WTC11 (cell line): ENCODE results near the gene C10orf88. TPM values are rescaled to one million over a fixed set of nuclear protein-coding genes. Genes with fewer than 3 reads are reported as not detected.

Experiments used
- CBFB ChIP-seq: sonication (generic); formaldehyde crosslinking; IDR thresholded peaks from 2 replicates; pipeline ENCODE4 v1.8.1; 2022; ENCODE audit warnings: mild to moderate bottlenecking, low read depth, missing genetic modification reagents
- CREM ChIP-seq: sonication (generic); formaldehyde crosslinking; IDR thresholded peaks from 2 replicates; pipeline ENCODE4 v1.8.1; 2022; ENCODE audit warnings: mild to moderate bottlenecking, missing genetic modification reagents, moderate library complexity
- ELF4 ChIP-seq: sonication (generic); formaldehyde crosslinking; IDR thresholded peaks from 2 replicates; pipeline ENCODE4 v1.8.1; 2022; ENCODE audit warnings: low read depth, mild to moderate bottlenecking, moderate library complexity, missing genetic modification reagents
- EMX1 ChIP-seq: fragments of 250-450 bp; sonication (Bioruptor Pico); IDR thresholded peaks from 2 replicates; pipeline ENCODE4 v1.8.0; 2021; ENCODE audit warnings: mild to moderate bottlenecking
- HMGXB4 ChIP-seq: sonication (generic); formaldehyde crosslinking; IDR thresholded peaks from 2 replicates; pipeline ENCODE4 v1.8.1; 2023; ENCODE audit warnings: mild to moderate bottlenecking, moderate library complexity, missing genetic modification reagents
- IRF2 ChIP-seq: sonication (generic); formaldehyde crosslinking; IDR thresholded peaks from 2 replicates; pipeline ENCODE4 v1.8.0; 2022; ENCODE audit warnings: low read depth, missing genetic modification reagents, borderline replicate concordance
- JAZF1 ChIP-seq: fragments of 250-450 bp; sonication (Bioruptor Pico); IDR thresholded peaks from 2 replicates; pipeline ENCODE4 v1.9.0; 2021; ENCODE audit warnings: moderate library complexity, mild to moderate bottlenecking, inconsistent platforms
- KAT7 ChIP-seq: sonication (generic); formaldehyde crosslinking; IDR thresholded peaks from 2 replicates; pipeline ENCODE4 v1.8.1; 2023; ENCODE audit warnings: missing genetic modification reagents, mild to moderate bottlenecking, borderline replicate concordance
- NFATC4 ChIP-seq: fragments of 250-450 bp; sonication (Bioruptor Pico); IDR thresholded peaks from 2 replicates; pipeline ENCODE4 v1.9.0; 2021; ENCODE audit warnings: mild to moderate bottlenecking
- NFYB ChIP-seq: sonication (generic); formaldehyde crosslinking; conservative IDR thresholded peaks from 2 replicates; pipeline ENCODE4 v1.8.0; 2022; ENCODE audit warnings: low read depth, missing genetic modification reagents
- RELA ChIP-seq: sonication (generic); formaldehyde crosslinking; IDR thresholded peaks from 2 replicates; pipeline ENCODE4 v1.8.1; 2022; ENCODE audit warnings: missing genetic modification reagents, mild to moderate bottlenecking, borderline replicate concordance
- SOX15 ChIP-seq: fragments of 250-450 bp; sonication (Bioruptor Pico); IDR thresholded peaks from 2 replicates; pipeline ENCODE4 v1.9.0; 2021; ENCODE audit warnings: mild to moderate bottlenecking
- TP53 ChIP-seq: sonication (generic); formaldehyde crosslinking; IDR thresholded peaks from 2 replicates; pipeline ENCODE4 v1.8.1; 2023; ENCODE audit warnings: mild to moderate bottlenecking, missing genetic modification reagents
- ZMAT4 ChIP-seq: fragments of 250-450 bp; sonication (Bioruptor Pico); IDR thresholded peaks from 2 replicates; pipeline ENCODE4 v1.9.0; 2021; ENCODE audit warnings: mild to moderate bottlenecking
- ZNF263 ChIP-seq: sonication (generic); formaldehyde crosslinking; IDR thresholded peaks from 2 replicates; pipeline ENCODE4 v1.8.1; 2022; ENCODE audit warnings: low read depth, mild to moderate bottlenecking, moderate library complexity, missing genetic modification reagents
- ZNF317 ChIP-seq: sonication (generic); formaldehyde crosslinking; IDR thresholded peaks from 2 replicates; pipeline ENCODE4 v1.8.1; 2023; ENCODE audit warnings: low read depth, mild to moderate bottlenecking, moderate library complexity, missing genetic modification reagents, borderline replicate concordance
- ZNF396 ChIP-seq: fragments of 250-450 bp; sonication (Bioruptor Pico); IDR thresholded peaks from 2 replicates; pipeline ENCODE4 v1.8.0; 2021; ENCODE audit warnings: mild to moderate bottlenecking, moderate library complexity, borderline replicate concordance
- total RNA-seq: library from RNA; stranded (reverse); gene quantifications from 3 replicates; pipeline ENCODE4 v1.2.3, GENCODE V29; 2021
- TF ChIP-seq, protein P1 (sequence below): sonication (generic); formaldehyde crosslinking; IDR thresholded peaks from 2 replicates; pipeline ENCODE4 v1.8.0; 2022; ENCODE audit warnings: mild to moderate bottlenecking, missing genetic modification reagents
- TF ChIP-seq, protein P2 (sequence below): sonication (generic); formaldehyde crosslinking; IDR thresholded peaks from 2 replicates; pipeline ENCODE4 v1.8.0; 2022; ENCODE audit warnings: mild to moderate bottlenecking, missing genetic modification reagents
- TF ChIP-seq, protein P3 (sequence below): sonication (generic); formaldehyde crosslinking; IDR thresholded peaks from 2 replicates; pipeline ENCODE4 v1.8.1; 2022; ENCODE audit warnings: low read depth, missing genetic modification reagents, borderline replicate concordance
- TF ChIP-seq, protein P4 (sequence below): sonication (generic); formaldehyde crosslinking; IDR thresholded peaks from 2 replicates; pipeline ENCODE4 v1.8.1; 2023; ENCODE audit warnings: mild to moderate bottlenecking, missing genetic modification reagents, moderate library complexity
- TF ChIP-seq, protein P5 (sequence below): sonication (generic); formaldehyde crosslinking; IDR thresholded peaks from 2 replicates; pipeline ENCODE4 v1.8.1; 2023; ENCODE audit warnings: mild to moderate bottlenecking, missing genetic modification reagents, moderate library complexity
- TF ChIP-seq, protein P6 (sequence below): sonication (generic); formaldehyde crosslinking; IDR thresholded peaks from 2 replicates; pipeline ENCODE4 v1.8.0; 2022; ENCODE audit warnings: missing genetic modification reagents
- TF ChIP-seq, protein P7 (sequence below): sonication (generic); formaldehyde crosslinking; IDR thresholded peaks from 2 replicates; pipeline ENCODE4 v1.8.0; 2022; ENCODE audit warnings: mild to moderate bottlenecking, missing genetic modification reagents

Gene C10orf88
- total RNA-seq, 1 experiment from 2014 or later: 6.5 TPM

DNA sequence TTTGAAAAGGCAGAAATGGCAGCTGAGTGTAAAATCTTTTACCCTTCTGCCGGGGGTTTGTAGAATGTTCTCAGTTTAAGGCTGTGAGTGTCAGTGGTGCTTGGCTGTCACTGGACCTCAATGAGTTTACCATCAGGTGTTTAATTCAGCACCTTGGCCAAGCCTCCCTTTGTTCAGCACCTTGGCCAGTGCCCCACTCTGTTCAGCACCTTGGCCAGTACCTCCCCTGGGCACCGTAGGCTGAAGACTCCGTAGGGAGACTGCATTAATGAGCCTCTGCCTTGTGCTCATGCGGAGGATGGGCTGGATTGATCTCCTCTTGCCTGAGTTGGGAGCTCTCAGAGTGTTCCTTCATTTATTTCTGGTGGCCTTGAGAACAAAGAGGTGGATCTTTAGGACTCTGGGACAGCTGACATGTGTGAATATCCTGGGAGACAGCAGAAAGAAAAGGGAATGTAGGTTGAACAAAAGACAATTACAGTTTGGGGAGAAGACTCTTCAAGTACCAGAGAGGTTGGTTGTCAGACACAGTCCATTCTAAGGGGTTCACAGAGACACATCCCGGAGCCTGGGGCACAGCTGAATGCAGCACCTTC, 42.0 kb downstream of the C10orf88 start (continued):
- TF ChIP-seq, protein P1, sequence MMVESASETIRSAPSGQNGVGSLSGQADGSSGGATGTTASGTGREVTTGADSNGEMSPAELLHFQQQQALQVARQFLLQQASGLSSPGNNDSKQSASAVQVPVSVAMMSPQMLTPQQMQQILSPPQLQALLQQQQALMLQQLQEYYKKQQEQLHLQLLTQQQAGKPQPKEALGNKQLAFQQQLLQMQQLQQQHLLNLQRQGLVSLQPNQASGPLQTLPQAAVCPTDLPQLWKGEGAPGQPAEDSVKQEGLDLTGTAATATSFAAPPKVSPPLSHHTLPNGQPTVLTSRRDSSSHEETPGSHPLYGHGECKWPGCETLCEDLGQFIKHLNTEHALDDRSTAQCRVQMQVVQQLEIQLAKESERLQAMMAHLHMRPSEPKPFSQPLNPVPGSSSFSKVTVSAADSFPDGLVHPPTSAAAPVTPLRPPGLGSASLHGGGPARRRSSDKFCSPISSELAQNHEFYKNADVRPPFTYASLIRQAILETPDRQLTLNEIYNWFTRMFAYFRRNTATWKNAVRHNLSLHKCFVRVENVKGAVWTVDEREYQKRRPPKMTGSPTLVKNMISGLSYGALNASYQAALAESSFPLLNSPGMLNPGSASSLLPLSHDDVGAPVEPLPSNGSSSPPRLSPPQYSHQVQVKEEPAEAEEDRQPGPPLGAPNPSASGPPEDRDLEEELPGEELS (CRISPR knock-in tag): peak; percentile 100
- TF ChIP-seq, protein P2, sequence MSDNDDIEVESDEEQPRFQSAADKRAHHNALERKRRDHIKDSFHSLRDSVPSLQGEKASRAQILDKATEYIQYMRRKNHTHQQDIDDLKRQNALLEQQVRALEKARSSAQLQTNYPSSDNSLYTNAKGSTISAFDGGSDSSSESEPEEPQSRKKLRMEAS: peak; percentile 94
- TF ChIP-seq SOX15 (no peak), CBFB (CRISPR knock-in tag) (peak; percentile 100), JAZF1 (no peak), ELF4 (CRISPR knock-in tag) (peak; percentile 99), HMGXB4 (CRISPR knock-in tag) (peak; percentile 72; the same call in 1 of the 2 replicates), IRF2 (CRISPR knock-in tag) (peak; percentile 98; the same call in 1 of the 2 replicates), RELA (CRISPR knock-in tag) (peak; percentile 99), KAT7 (CRISPR knock-in tag) (peak; percentile 100), ZNF263 (peak; percentile 88; the same call in 1 of the 2 replicates), EMX1 (CRISPR knock-in tag) (peak; percentile 94), ZMAT4 (no peak), CREM (CRISPR knock-in tag) (peak; percentile 97), NFATC4 (CRISPR knock-in tag) (peak; percentile 85; the same call in 1 of the 2 replicates), ZNF317 (peak; percentile 89), TP53 (CRISPR knock-in tag) (peak; percentile 100), ZNF396 (CRISPR knock-in tag) (peak; percentile 98), NFYB (peak; percentile 79)
- TF ChIP-seq, protein P3, sequence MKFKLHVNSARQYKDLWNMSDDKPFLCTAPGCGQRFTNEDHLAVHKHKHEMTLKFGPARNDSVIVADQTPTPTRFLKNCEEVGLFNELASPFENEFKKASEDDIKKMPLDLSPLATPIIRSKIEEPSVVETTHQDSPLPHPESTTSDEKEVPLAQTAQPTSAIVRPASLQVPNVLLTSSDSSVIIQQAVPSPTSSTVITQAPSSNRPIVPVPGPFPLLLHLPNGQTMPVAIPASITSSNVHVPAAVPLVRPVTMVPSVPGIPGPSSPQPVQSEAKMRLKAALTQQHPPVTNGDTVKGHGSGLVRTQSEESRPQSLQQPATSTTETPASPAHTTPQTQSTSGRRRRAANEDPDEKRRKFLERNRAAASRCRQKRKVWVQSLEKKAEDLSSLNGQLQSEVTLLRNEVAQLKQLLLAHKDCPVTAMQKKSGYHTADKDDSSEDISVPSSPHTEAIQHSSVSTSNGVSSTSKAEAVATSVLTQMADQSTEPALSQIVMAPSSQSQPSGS (CRISPR knock-in tag): peak; percentile 97
- TF ChIP-seq, protein P4, sequence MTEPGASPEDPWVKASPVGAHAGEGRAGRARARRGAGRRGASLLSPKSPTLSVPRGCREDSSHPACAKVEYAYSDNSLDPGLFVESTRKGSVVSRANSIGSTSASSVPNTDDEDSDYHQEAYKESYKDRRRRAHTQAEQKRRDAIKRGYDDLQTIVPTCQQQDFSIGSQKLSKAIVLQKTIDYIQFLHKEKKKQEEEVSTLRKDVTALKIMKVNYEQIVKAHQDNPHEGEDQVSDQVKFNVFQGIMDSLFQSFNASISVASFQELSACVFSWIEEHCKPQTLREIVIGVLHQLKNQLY (CRISPR knock-in tag): peak; percentile 99
- TF ChIP-seq, protein P5, sequence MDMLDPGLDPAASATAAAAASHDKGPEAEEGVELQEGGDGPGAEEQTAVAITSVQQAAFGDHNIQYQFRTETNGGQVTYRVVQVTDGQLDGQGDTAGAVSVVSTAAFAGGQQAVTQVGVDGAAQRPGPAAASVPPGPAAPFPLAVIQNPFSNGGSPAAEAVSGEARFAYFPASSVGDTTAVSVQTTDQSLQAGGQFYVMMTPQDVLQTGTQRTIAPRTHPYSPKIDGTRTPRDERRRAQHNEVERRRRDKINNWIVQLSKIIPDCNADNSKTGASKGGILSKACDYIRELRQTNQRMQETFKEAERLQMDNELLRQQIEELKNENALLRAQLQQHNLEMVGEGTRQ (CRISPR knock-in tag): peak; percentile 77
- TF ChIP-seq, protein P6, sequence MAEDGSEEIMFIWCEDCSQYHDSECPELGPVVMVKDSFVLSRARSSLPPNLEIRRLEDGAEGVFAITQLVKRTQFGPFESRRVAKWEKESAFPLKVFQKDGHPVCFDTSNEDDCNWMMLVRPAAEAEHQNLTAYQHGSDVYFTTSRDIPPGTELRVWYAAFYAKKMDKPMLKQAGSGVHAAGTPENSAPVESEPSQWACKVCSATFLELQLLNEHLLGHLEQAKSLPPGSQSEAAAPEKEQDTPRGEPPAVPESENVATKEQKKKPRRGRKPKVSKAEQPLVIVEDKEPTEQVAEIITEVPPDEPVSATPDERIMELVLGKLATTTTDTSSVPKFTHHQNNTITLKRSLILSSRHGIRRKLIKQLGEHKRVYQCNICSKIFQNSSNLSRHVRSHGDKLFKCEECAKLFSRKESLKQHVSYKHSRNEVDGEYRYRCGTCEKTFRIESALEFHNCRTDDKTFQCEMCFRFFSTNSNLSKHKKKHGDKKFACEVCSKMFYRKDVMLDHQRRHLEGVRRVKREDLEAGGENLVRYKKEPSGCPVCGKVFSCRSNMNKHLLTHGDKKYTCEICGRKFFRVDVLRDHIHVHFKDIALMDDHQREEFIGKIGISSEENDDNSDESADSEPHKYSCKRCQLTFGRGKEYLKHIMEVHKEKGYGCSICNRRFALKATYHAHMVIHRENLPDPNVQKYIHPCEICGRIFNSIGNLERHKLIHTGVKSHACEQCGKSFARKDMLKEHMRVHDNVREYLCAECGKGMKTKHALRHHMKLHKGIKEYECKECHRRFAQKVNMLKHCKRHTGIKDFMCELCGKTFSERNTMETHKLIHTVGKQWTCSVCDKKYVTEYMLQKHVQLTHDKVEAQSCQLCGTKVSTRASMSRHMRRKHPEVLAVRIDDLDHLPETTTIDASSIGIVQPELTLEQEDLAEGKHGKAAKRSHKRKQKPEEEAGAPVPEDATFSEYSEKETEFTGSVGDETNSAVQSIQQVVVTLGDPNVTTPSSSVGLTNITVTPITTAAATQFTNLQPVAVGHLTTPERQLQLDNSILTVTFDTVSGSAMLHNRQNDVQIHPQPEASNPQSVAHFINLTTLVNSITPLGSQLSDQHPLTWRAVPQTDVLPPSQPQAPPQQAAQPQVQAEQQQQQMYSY (CRISPR knock-in tag): peak; percentile 88
- TF ChIP-seq, protein P7, sequence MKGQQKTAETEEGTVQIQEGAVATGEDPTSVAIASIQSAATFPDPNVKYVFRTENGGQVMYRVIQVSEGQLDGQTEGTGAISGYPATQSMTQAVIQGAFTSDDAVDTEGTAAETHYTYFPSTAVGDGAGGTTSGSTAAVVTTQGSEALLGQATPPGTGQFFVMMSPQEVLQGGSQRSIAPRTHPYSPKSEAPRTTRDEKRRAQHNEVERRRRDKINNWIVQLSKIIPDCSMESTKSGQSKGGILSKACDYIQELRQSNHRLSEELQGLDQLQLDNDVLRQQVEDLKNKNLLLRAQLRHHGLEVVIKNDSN (CRISPR knock-in tag): peak; percentile 94
